Trophoblast cell (in vitro differentiated cells and primary cell): Measurements from ENCODE around the gene NOS1AP.

Source experiments
- DNase-seq, 2 donors: peaks; one replicate each; pipeline ENCODE4 v3.0.0-alpha.2; 2016
- H2AFZ ChIP-seq: 2 replicates; pipeline ENCODE4 v1.6.1; 2013; ENCODE audit warnings: low read length, moderate library complexity, mild to moderate bottlenecking; ENCODE audit not compliant: insufficient read depth, poor library complexity
- H2AK5ac ChIP-seq: 2 replicates; pipeline ENCODE4 v1.6.1; 2013; ENCODE audit warnings: mild to moderate bottlenecking, low read length
- H2BK120ac ChIP-seq: 2 replicates; pipeline ENCODE4 v1.6.1; 2013; ENCODE audit warnings: low read length, mild to moderate bottlenecking, moderate library complexity; ENCODE audit not compliant: insufficient read depth, poor library complexity
- H2BK12ac ChIP-seq: 2 replicates; pipeline ENCODE4 v1.6.1; 2013; ENCODE audit warnings: mild to moderate bottlenecking, low read length, moderate library complexity
- H2BK5ac ChIP-seq: 2 replicates; pipeline ENCODE4 v1.6.1; 2013; ENCODE audit warnings: low read length, low read depth, moderate library complexity, mild to moderate bottlenecking; ENCODE audit not compliant: poor library complexity
- H3K14ac ChIP-seq: 2 replicates; pipeline ENCODE4 v1.6.1; 2013; ENCODE audit warnings: mild to moderate bottlenecking, low read length
- H3K18ac ChIP-seq: 2 replicates; pipeline ENCODE4 v1.6.1; 2013; ENCODE audit warnings: mild to moderate bottlenecking, low read length
- H3K23ac ChIP-seq: 2 replicates; pipeline ENCODE4 v1.6.1; 2013; ENCODE audit warnings: low read length
- H3K27ac ChIP-seq: 2 replicates; pipeline ENCODE4 v1.5.1; 2013; ENCODE audit warnings: low read depth, mild to moderate bottlenecking, inconsistent platforms, low read length, moderate library complexity
- H3K27me3 ChIP-seq: 2 replicates; pipeline ENCODE4 v1.6.1; 2013; ENCODE audit warnings: inconsistent platforms, mild to moderate bottlenecking, low read length, moderate library complexity; ENCODE audit not compliant: insufficient read depth
- H3K36me3 ChIP-seq, 2 experiments: 1 replicate in 1 of 2; 2 replicates in 1 of 2; pipeline ENCODE4 v1.6.1; 2013; ENCODE audit warnings: low read length in 2 of 2, mild to moderate bottlenecking in 2 of 2, moderate library complexity in 1 of 2; ENCODE audit not compliant: insufficient read depth in 2 of 2, control insufficient read depth in 1 of 2
- H3K4ac ChIP-seq: 2 replicates; pipeline ENCODE4 v1.6.1; 2013; ENCODE audit warnings: low read depth, mild to moderate bottlenecking, low read length, moderate library complexity
- H3K4me1 ChIP-seq, 2 experiments: 1 replicate in 1 of 2; 2 replicates in 1 of 2; pipeline ENCODE4 v1.6.1; 2013; ENCODE audit warnings: low read length in 2 of 2, mild to moderate bottlenecking in 2 of 2, moderate library complexity in 1 of 2; ENCODE audit not compliant: insufficient read depth in 2 of 2, control insufficient read depth in 1 of 2
- H3K4me2 ChIP-seq: 2 replicates; pipeline ENCODE4 v1.6.1; 2013; ENCODE audit warnings: inconsistent platforms, mild to moderate bottlenecking, low read length, moderate library complexity
- H3K4me3 ChIP-seq: 2 replicates; pipeline ENCODE4 v1.5.1; 2013; ENCODE audit warnings: mild to moderate bottlenecking, low read depth, low read length, inconsistent platforms
- H3K79me1 ChIP-seq: one replicate; pipeline ENCODE4 v1.6.1; 2013; ENCODE audit warnings: low read length
- H3K79me2 ChIP-seq: 2 replicates; pipeline ENCODE4 v1.6.1; 2013; ENCODE audit warnings: low read length, mild to moderate bottlenecking; ENCODE audit not compliant: control insufficient read depth, insufficient read depth, poor library complexity
- H3K9ac ChIP-seq: 2 replicates; pipeline ENCODE4 v1.6.1; 2013; ENCODE audit warnings: mild to moderate bottlenecking, low read length
- H3K9me3 ChIP-seq: 2 replicates; pipeline ENCODE4 v1.6.1; 2013; ENCODE audit warnings: low read depth, mild to moderate bottlenecking, control low read depth, inconsistent platforms, low read length; ENCODE audit not compliant: insufficient read depth
- H4K12ac ChIP-seq: 2 replicates; pipeline ENCODE4 v1.6.1; 2013; ENCODE audit warnings: low read depth, mild to moderate bottlenecking, low read length, moderate library complexity
- H4K8ac ChIP-seq: 2 replicates; pipeline ENCODE4 v1.6.1; 2013; ENCODE audit warnings: low read depth, mild to moderate bottlenecking, low read length, moderate library complexity
- H4K91ac ChIP-seq: one replicate; pipeline ENCODE4 v1.6.1; 2013; ENCODE audit warnings: low read depth, mild to moderate bottlenecking, low read length, moderate library complexity
- WGBS: extraction: QIAGEN DNeasy Blood & Tissue Kit; methylation state at CpG from one replicate; pipeline ENCODE4 v1.1.7; 2013; ENCODE audit warnings: missing lambda C conversion rate; ENCODE audit not compliant: insufficient read length, insufficient coverage; ENCODE audit errors: extremely low coverage; 5-methylcytosine and 5-hydroxymethylcytosine counted together

Gene NOS1AP

DNA sequence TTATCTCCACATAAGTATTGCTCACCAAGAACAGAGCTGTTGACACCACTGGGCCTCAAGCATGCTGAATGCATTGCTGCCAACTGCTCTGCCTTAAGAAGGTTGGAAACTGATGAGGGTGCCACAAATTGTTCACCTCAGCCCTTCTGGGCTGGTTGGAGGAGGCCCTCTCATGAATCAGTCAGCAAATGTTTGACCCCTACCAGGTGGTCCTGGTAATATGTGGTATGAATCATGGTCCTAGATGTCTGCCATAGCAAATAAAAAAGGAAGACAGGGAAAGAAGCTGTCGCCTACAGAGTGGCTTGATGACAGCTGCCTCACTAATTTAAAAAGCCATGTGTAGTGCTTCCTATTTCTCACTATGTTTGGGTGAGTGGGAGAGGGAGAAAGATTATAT lies 295.0 kb downstream of the NOS1AP start:
- no peaks in the 10 kb centered on the region for H3K79me2 ChIP-seq
- DNase-seq: no peak
- no peak overlapping the region for H2AFZ ChIP-seq
- no peak overlapping the region for H3K4ac ChIP-seq
- H3K27me3 ChIP-seq: no peaks in the 10 kb centered on the region
- H2BK12ac ChIP-seq: no peak overlapping the region
- peaks cover 2% of the 10 kb centered on the region for H3K79me1 ChIP-seq
- H4K12ac ChIP-seq: no peak overlapping the region
- no peak overlapping the region for H2BK5ac ChIP-seq
- H3K14ac ChIP-seq: no peak overlapping the region
- no peak overlapping the region for H3K9ac ChIP-seq
- WGBS: no CpG with 5 or more reads among the region's 1 CpG
- no peak overlapping the region for H2BK120ac ChIP-seq
- H3K4me1 ChIP-seq: peaks cover 9 to 10% of the 10 kb centered on the region in 2 experiments
- no peak overlapping the region for H3K4me2 ChIP-seq
- peaks cover 0 to 2% of the 10 kb centered on the region in 2 experiments for H3K36me3 ChIP-seq
- no peak overlapping the region for H3K23ac ChIP-seq
- H4K8ac ChIP-seq: no peak overlapping the region
- no peak overlapping the region for H2AK5ac ChIP-seq
- no peak overlapping the region for H3K4me3 ChIP-seq
- no peak overlapping the region for H3K27ac ChIP-seq
- no peak overlapping the region for H4K91ac ChIP-seq
- no peak overlapping the region for H3K18ac ChIP-seq
- no peaks in the 10 kb centered on the region for H3K9me3 ChIP-seq

DNA sequence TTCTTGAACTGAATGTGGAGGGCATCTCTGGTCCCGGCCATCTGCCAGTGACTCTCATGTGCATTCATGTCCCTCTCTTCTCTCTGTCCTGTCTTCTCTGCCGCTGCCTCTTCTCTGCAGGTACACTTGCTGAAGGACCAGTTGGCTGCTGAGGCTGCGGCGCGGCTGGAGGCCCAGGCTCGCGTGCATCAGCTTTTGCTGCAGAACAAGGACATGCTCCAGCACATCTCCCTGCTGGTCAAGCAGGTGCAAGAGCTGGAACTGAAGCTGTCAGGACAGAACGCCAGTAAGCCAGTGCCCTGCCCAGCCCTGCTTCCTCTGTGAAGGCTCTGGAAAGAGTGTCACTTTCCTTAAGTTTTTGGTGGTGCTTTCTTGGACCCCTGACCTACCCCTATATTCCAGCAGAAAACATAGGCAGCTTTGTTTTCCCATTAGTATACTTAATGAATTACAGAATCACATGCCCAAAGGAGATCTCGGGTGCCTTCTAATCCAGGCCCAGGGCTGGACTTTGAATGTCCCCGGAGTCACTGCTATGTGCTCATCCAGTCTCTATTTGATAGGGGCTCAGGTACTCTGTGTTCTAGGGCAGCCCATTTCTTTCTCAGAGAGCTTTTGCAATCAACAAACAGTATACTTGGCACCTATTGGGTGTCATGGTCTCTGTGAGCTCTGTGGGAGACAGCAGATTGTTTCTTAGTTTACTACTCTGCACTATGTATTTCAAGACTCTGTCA lies 296.0 kb downstream of the NOS1AP start:
- Histone ChIP-seq H4K12ac (no peak overlapping the region), H3K4me3 (no peak overlapping the region), H3K27me3 (no peaks in the 10 kb centered on the region), H2BK12ac (no peak overlapping the region), H3K79me2 (no peaks in the 10 kb centered on the region), H3K4me2 (no peak overlapping the region), H3K9me3 (no peaks in the 10 kb centered on the region), H3K14ac (no peak overlapping the region), H3K36me3 (peaks cover 0 to 2% of the 10 kb centered on the region in 2 experiments), H3K18ac (no peak overlapping the region), H3K27ac (no peak overlapping the region), H4K91ac (no peak overlapping the region), H3K9ac (no peak overlapping the region), H4K8ac (no peak overlapping the region), H2BK5ac (no peak overlapping the region), H3K4ac (no peak overlapping the region), H2BK120ac (no peak overlapping the region), H3K23ac (no peak overlapping the region), H2AFZ (no peak overlapping the region), H3K79me1 (peaks cover 2% of the 10 kb centered on the region), H2AK5ac (no peak overlapping the region), H3K4me1 (peaks cover 9 to 10% of the 10 kb centered on the region in 2 experiments)
- DNase-seq: no peak
- WGBS: no CpG with 5 or more reads among the region's 10 CpGs

DNA sequence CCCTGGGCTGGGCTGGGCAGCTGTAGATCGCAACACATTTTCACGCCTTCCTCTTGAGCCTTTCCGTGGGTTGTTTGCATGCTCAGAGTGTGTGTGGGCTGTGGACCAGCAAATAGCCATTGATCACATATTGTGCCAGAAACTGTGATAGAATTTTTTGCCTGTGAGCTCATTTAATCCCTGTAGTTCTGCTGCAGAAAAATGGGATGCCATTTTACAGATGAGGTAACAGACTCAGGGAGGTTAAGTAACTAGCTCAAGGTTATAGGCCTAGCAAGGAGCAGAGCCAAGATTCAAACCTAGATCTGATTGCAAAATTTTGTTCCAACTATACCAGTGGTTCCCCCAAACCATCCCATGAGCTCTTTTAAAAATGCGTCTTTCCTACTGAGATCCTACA lies 296.7 kb downstream of the NOS1AP start:
- Histone ChIP-seq H4K12ac (no peak overlapping the region), H3K4me3 (no peak overlapping the region), H3K4me1 (peaks cover 9 to 10% of the 10 kb centered on the region in 2 experiments), H2AK5ac (no peak overlapping the region), H2BK12ac (no peak overlapping the region), H4K91ac (no peak overlapping the region), H3K9me3 (no peaks in the 10 kb centered on the region), H3K18ac (no peak overlapping the region), H3K9ac (no peak overlapping the region), H2BK120ac (no peak overlapping the region), H3K36me3 (peaks cover 0 to 2% of the 10 kb centered on the region in 2 experiments), H3K4ac (no peak overlapping the region), H3K27me3 (no peaks in the 10 kb centered on the region), H3K4me2 (no peak overlapping the region), H4K8ac (no peak overlapping the region), H3K79me2 (no peaks in the 10 kb centered on the region), H3K27ac (no peak overlapping the region), H2AFZ (no peak overlapping the region), H3K23ac (no peak overlapping the region), H3K14ac (no peak overlapping the region), H2BK5ac (no peak overlapping the region), H3K79me1 (peaks cover 2% of the 10 kb centered on the region)
- DNase-seq: no peak
- WGBS: no CpG with 5 or more reads among the region's 4 CpGs

DNA sequence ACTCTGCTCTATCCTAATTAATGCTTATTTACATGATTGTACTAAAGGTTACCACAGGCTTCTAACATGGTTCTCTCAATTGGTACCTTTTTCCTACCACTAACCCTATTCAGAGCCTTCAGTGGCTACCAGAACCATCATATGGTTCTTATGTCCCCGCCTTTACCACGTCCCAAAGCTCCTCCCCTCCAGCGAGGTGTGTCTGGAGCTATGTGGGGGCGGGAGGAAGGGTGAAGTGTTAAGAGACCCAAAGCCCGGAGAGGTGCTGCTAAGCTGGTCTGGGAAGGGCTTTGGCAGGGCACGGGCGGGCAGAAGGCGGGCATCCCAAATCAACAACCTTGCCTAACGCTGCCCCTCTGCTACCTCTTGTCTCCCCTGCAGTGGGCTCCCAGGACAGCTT lies 297.2 kb downstream of the NOS1AP start:
- peaks cover 0 to 2% of the 10 kb centered on the region in 2 experiments for H3K36me3 ChIP-seq
- no peak overlapping the region for H4K8ac ChIP-seq
- H3K4me2 ChIP-seq: no peak overlapping the region
- H4K91ac ChIP-seq: no peak overlapping the region
- no peak overlapping the region for H2BK120ac ChIP-seq
- no peak overlapping the region for H4K12ac ChIP-seq
- no peak overlapping the region for H2BK12ac ChIP-seq
- H2BK5ac ChIP-seq: no peak overlapping the region
- no peak overlapping the region for H3K23ac ChIP-seq
- no peak overlapping the region for H2AK5ac ChIP-seq
- H3K18ac ChIP-seq: no peak overlapping the region
- peaks cover 9 to 10% of the 10 kb centered on the region in 2 experiments for H3K4me1 ChIP-seq
- no peak overlapping the region for H3K14ac ChIP-seq
- peaks cover 2% of the 10 kb centered on the region for H3K79me1 ChIP-seq
- H3K9ac ChIP-seq: no peak overlapping the region
- H3K4me3 ChIP-seq: no peak overlapping the region
- no peak overlapping the region for H2AFZ ChIP-seq
- H3K27ac ChIP-seq: no peak overlapping the region
- H3K9me3 ChIP-seq: no peaks in the 10 kb centered on the region
- WGBS: no CpG with 5 or more reads among the region's 9 CpGs
- H3K79me2 ChIP-seq: no peaks in the 10 kb centered on the region
- H3K4ac ChIP-seq: no peak overlapping the region
- H3K27me3 ChIP-seq: no peaks in the 10 kb centered on the region
- DNase-seq: peak; percentile 25 to 59
